ENCODE data around the gene TIMD4.

The TIMD4 gene

DNA sequence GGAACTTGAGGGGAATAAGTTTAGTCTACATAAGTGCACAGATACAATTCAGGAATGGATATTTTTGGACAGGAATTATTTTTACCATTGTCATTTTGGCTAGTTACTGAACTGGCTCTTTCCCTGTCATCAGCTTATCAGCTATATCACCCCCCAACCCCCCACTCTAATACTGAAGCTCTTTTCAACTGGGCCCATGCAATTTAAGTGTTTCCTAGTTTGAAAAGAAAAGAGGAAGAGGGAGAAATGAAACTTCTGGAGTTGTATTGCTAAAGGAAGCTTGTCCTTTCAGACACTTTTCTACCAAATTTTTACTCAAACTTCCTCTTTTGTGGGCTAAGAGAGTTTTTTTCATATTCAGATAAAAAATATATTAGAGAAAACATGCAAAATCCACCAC, 18.5 kb upstream of the TIMD4 start:
- TF ChIP-seq, protein P1, sequence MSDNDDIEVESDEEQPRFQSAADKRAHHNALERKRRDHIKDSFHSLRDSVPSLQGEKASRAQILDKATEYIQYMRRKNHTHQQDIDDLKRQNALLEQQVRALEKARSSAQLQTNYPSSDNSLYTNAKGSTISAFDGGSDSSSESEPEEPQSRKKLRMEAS (IDR thresholded peaks at IDR 0.05): no peak
- TF ChIP-seq RAD21 (IDR thresholded peaks at IDR 0.05; ENCODE audit: low read depth) (no peak), TAF1 (IDR thresholded peaks at IDR 0.05; ENCODE audit: low read depth) (no peak), EGR1 (IDR thresholded peaks at IDR 0.05) (no peak), YY1 (IDR thresholded peaks at IDR 0.05; ENCODE audit: low read depth) (no peak), EP300 (IDR thresholded peaks at IDR 0.05; ENCODE audit: borderline replicate concordance) (no peak), ZBTB7A (IDR thresholded peaks at IDR 0.05; ENCODE audit: low read depth) (no peak), FOXM1 (IDR thresholded peaks at IDR 0.05; ENCODE audit: borderline replicate concordance, low read depth) (no peak), CEBPB (IDR thresholded peaks at IDR 0.05) (no peak), CREB1 (IDR thresholded peaks at IDR 0.05; ENCODE audit: low read depth) (no peak), NFIC (IDR thresholded peaks at IDR 0.05) (no peak), TEAD4 (IDR thresholded peaks at IDR 0.05) (no peak), TCF12 (IDR thresholded peaks at IDR 0.05; ENCODE audit: low read depth) (no peak), REST (IDR thresholded peaks at IDR 0.05; ENCODE audit: low read depth) (no peak)
- TF ChIP-seq, protein P2, sequence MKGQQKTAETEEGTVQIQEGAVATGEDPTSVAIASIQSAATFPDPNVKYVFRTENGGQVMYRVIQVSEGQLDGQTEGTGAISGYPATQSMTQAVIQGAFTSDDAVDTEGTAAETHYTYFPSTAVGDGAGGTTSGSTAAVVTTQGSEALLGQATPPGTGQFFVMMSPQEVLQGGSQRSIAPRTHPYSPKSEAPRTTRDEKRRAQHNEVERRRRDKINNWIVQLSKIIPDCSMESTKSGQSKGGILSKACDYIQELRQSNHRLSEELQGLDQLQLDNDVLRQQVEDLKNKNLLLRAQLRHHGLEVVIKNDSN (IDR thresholded peaks at IDR 0.05): no peak

GRCh38 chr5:156974328-156974727, 11.3 kb upstream of the TIMD4 start:
- no peak for TF ChIP-seq ZBTB7A (IDR thresholded peaks at IDR 0.05; ENCODE audit: low read depth)
- TF ChIP-seq TAF1 (IDR thresholded peaks at IDR 0.05; ENCODE audit: low read depth): no peak
- no peak for TF ChIP-seq CEBPB (IDR thresholded peaks at IDR 0.05)
- TF ChIP-seq EGR1 (IDR thresholded peaks at IDR 0.05): no peak
- no peak for TF ChIP-seq REST (IDR thresholded peaks at IDR 0.05; ENCODE audit: low read depth)

- TF ChIP-seq CREB1 (IDR thresholded peaks at IDR 0.05; ENCODE audit: low read depth): no peak
- no peak for TF ChIP-seq CEBPB (IDR thresholded peaks at IDR 0.05)
- TF ChIP-seq, protein P1 (IDR thresholded peaks at IDR 0.05): no peak
- TF ChIP-seq, protein P2 (IDR thresholded peaks at IDR 0.05): no peak
- no peak for TF ChIP-seq EGR1 (IDR thresholded peaks at IDR 0.05)
- no peak for TF ChIP-seq FOXM1 (IDR thresholded peaks at IDR 0.05; ENCODE audit: borderline replicate concordance, low read depth)
Measured at GRCh38 chr5:156971848-156972525, 9.0 kb upstream of the TIMD4 start.

- TF ChIP-seq EGR1 (IDR thresholded peaks at IDR 0.05) (no peak), YY1 (IDR thresholded peaks at IDR 0.05; ENCODE audit: low read depth) (no peak), FOXM1 (IDR thresholded peaks at IDR 0.05; ENCODE audit: borderline replicate concordance, low read depth) (no peak), TCF12 (IDR thresholded peaks at IDR 0.05; ENCODE audit: low read depth) (no peak), REST (IDR thresholded peaks at IDR 0.05; ENCODE audit: low read depth) (no peak), CREB1 (IDR thresholded peaks at IDR 0.05; ENCODE audit: low read depth) (no peak), ZBTB7A (IDR thresholded peaks at IDR 0.05; ENCODE audit: low read depth) (no peak), TAF1 (IDR thresholded peaks at IDR 0.05; ENCODE audit: low read depth) (no peak), NFIC (IDR thresholded peaks at IDR 0.05) (no peak), RAD21 (IDR thresholded peaks at IDR 0.05; ENCODE audit: low read depth) (no peak), CEBPB (IDR thresholded peaks at IDR 0.05) (no peak), EP300 (IDR thresholded peaks at IDR 0.05; ENCODE audit: borderline replicate concordance) (no peak)
- TF ChIP-seq, protein P1 (IDR thresholded peaks at IDR 0.05): no peak
- TF ChIP-seq, protein P2 (IDR thresholded peaks at IDR 0.05): no peak
Measured at GRCh38 chr5:156971415-156971814, 8.4 kb upstream of the TIMD4 start.

All from Ishikawa (cell line).